B cell (primary cell): ENCODE measurements around the gene CTDP1. TPM values are rescaled to one million over a fixed set of nuclear protein-coding genes. Genes with fewer than 3 reads are reported as not detected.

Experiments used
- ATAC-seq: fragments of 200-7000 bp; cut with Tn5 transposase; one replicate; pipeline ENCODE4 v1.10.0; 2021; ENCODE audit warnings: low read depth, mild to moderate bottlenecking, moderate number of reproducible peaks, moderate library complexity
- CTCF ChIA-PET: fragments of 350-600 bp; sonication (Branson Sonifier 250); formaldehyde crosslinking; loops from one replicate; lab custom pipeline; 2021; ENCODE audit warnings: antibody characterized with exemption, inconsistent platforms; lab: Charles Lee
- POLR2A ChIA-PET: fragments of 350-600 bp; sonication (Branson Sonifier 250); formaldehyde crosslinking; loops from one replicate; lab custom pipeline; 2021; ENCODE audit warnings: antibody characterized with exemption; lab: Charles Lee
- DNase-seq: peaks from one replicate; pipeline ENCODE4 v3.0.0; 2013
- H2AFZ ChIP-seq: 2 replicates; pipeline ENCODE4 v1.6.1; 2012; ENCODE audit warnings: mild to moderate bottlenecking, low read depth, low read length; ENCODE audit not compliant: insufficient read depth, poor library complexity, severe bottlenecking
- H3K27ac ChIP-seq, 2 donors: 1 replicate in 1 of 2; 2 replicates in 1 of 2; pipeline ENCODE4 v1.5.1; 2012 to 2013; ENCODE audit warnings: low read length in 2 of 2, mild to moderate bottlenecking in 2 of 2, moderate library complexity in 1 of 2
- H3K27me3 ChIP-seq, 4 experiments: fragments of 200-600 bp in 1 of 4; sonication (generic) in 1 of 4; replicated peaks in 1 of 4; 1 replicate in 2 of 4; 2 replicates in 2 of 4; pipeline versions ENCODE4 v1.6.1 to v1.7.0; 2013 to 2016; ENCODE audit warnings: low read length in 3 of 4, mild to moderate bottlenecking in 2 of 4, mixed read lengths in 1 of 4, moderate library complexity in 1 of 4; ENCODE audit not compliant: insufficient read depth in 4 of 4, control insufficient read depth in 3 of 4; ENCODE audit errors: control extremely low read depth in 1 of 4
- H3K36me3 ChIP-seq, 2 experiments: replicated peaks in 1 of 2; 1 replicate in 1 of 2; 2 replicates in 1 of 2; pipeline versions ENCODE4 v1.6.1 to v1.7.1; 2013; ENCODE audit warnings: low read length in 1 of 2; ENCODE audit not compliant: insufficient read depth in 2 of 2, control insufficient read depth in 1 of 2; ENCODE audit errors: control extremely low read depth in 1 of 2, extremely low read depth in 1 of 2
- H3K4me1 ChIP-seq, 2 donors: fragments of 200-600 bp in 1 of 2; sonication (generic) in 1 of 2; 1 replicate in 1 of 2; 2 replicates in 1 of 2; pipeline versions ENCODE4 v1.5.1 to v1.6.1; 2013 to 2017; ENCODE audit warnings: low read length in 2 of 2; ENCODE audit not compliant: control insufficient read depth in 2 of 2, insufficient read depth in 2 of 2
- H3K4me2 ChIP-seq: replicated peaks from 2 replicates; pipeline ENCODE3; 2012; ENCODE audit warnings: mild to moderate bottlenecking, low read depth, low read length; ENCODE audit not compliant: poor library complexity, severe bottlenecking
- H3K4me3 ChIP-seq, 5 experiments: fragments of 200-600 bp in 1 of 5; sonication (generic) in 1 of 5; 1 replicate in 3 of 5; 2 replicates in 2 of 5; pipeline versions ENCODE4 v1.5.1 to v1.7.0; 2011 to 2016; ENCODE audit warnings: low read length in 4 of 5, mild to moderate bottlenecking in 4 of 5, low read depth in 2 of 5, control low read depth in 1 of 5, moderate library complexity in 1 of 5; ENCODE audit not compliant: insufficient read depth in 1 of 5; ENCODE audit errors: control extremely low read depth in 1 of 5, extremely low read depth in 1 of 5
- H3K79me2 ChIP-seq: fragments of 200-600 bp; sonication (generic); one replicate; pipeline ENCODE4 v1.6.0; 2016; ENCODE audit warnings: low read length; ENCODE audit not compliant: control insufficient read depth, insufficient read depth
- H3K9ac ChIP-seq: fragments of 200-600 bp; sonication (generic); 2 replicates; pipeline ENCODE4 v1.6.1; 2017; ENCODE audit warnings: mild to moderate bottlenecking, low read length, moderate library complexity
- H3K9me3 ChIP-seq, 3 donors: one replicate each; pipeline versions ENCODE4 v1.6.1 to v1.7.1; 2013; ENCODE audit warnings: low read length in 2 of 3; ENCODE audit not compliant: control insufficient read depth in 2 of 3, insufficient read depth in 1 of 3; ENCODE audit errors: control extremely low read depth in 1 of 3
- H4K20me1 ChIP-seq: 2 replicates; pipeline ENCODE4 v1.6.0; 2012; ENCODE audit warnings: mild to moderate bottlenecking, low read length; ENCODE audit not compliant: insufficient read depth, control insufficient read depth, poor library complexity, severe bottlenecking
- H3K27ac Mint-ChIP-seq: one replicate; pipeline ENCODE4 v1.8.0; 2021; ENCODE audit warnings: mixed read lengths
- H3K27me3 Mint-ChIP-seq: one replicate; pipeline ENCODE4 v1.8.0; 2021; ENCODE audit warnings: mixed read lengths
- H3K4me1 Mint-ChIP-seq: one replicate; pipeline ENCODE4 v1.8.0; 2021; ENCODE audit warnings: mixed read lengths
- H3K4me3 Mint-ChIP-seq: one replicate; pipeline ENCODE4 v1.8.0; 2021; ENCODE audit warnings: mixed read lengths
- H3K9me3 Mint-ChIP-seq: one replicate; pipeline ENCODE4 v1.8.0; 2022; ENCODE audit warnings: mixed read lengths; ENCODE audit not compliant: insufficient read depth
- CTCF ChIP-seq: fragments of 200-600 bp; IDR thresholded peaks from one replicate; pipeline ENCODE4 v1.8.0; 2022; ENCODE audit warnings: antibody characterized with exemption, mild to moderate bottlenecking
- EZH2 ChIP-seq: IDR thresholded peaks from 2 replicates; pipeline ENCODE4 v1.6.1; 2012; ENCODE audit warnings: borderline replicate concordance, low read depth, mild to moderate bottlenecking, moderate library complexity, low read length; ENCODE audit not compliant: insufficient read depth, poor library complexity, severe bottlenecking
- WGBS: methylation state at CpG from one replicate; pipeline ENCODE4 v1.1.5; 2013; ENCODE audit warnings: missing lambda C conversion rate; ENCODE audit not compliant: insufficient coverage; 5-methylcytosine and 5-hydroxymethylcytosine counted together
- intact Hi-C: fragments of 100-400 bp; cut with micrococcal nuclease; formaldehyde crosslinking; loops from one replicate; pipeline ENCODE4 v1.10.0; 2022
- polyA plus RNA-seq: library from polyadenylated mRNA; depleted of rRNA; stranded (reverse); fragments of >200 nt; gene quantifications from 2 replicates; pipeline ENCODE4 v1.2.3, GENCODE V29; 2012
- total RNA-seq, 2 donors: library from RNA; stranded (reverse); fragments of 120-200 nt in 1 of 2; gene quantifications; 1 replicate in 1 of 2; 2 replicates in 1 of 2; pipeline versions ENCODE4 v1.2.3 to v1.2.4, GENCODE V29; 2013 to 2022

Gene CTDP1
- total and polyA plus RNA-seq, 2 donors (not counting 1 experiment from before 2014, with no cell fraction given) = 14.3 to 33.3 TPM

- H3K27me3 ChIP-seq = no peaks in the 10 kb centered on the region
- peaks cover 0 to 8% (median 0%) of the 10 kb centered on the region in 3 donors for H3K9me3 ChIP-seq
- H3K27me3 Mint-ChIP-seq = no peaks in the 10 kb centered on the region
- ATAC-seq (no peak), DNase-seq (no peak)
- ChIA-PET POLR2A (no interaction called here), CTCF (no interaction called here)
- H3K4me3 Mint-ChIP-seq = no peak overlapping the region
- H3K4me1 ChIP-seq = peaks cover 6 to 9% of the 10 kb centered on the region in 2 donors
- no peak overlapping the region for H3K27ac Mint-ChIP-seq
- H3K27ac ChIP-seq = no peak overlapping the region
- TF ChIP-seq EZH2 (no peak), CTCF (no peak)
- no peaks in the 10 kb centered on the region for H4K20me1 ChIP-seq
- no peak overlapping the region for H3K4me3 ChIP-seq
- H3K79me2 ChIP-seq = no peaks in the 10 kb centered on the region
- 78% methylated on average over 10 of the region's 12 CpGs for WGBS
- peaks cover 4% of the 10 kb centered on the region for H3K9me3 Mint-ChIP-seq
- no peak overlapping the region for H2AFZ ChIP-seq
- H3K9ac ChIP-seq = no peak overlapping the region
- no peaks in the 10 kb centered on the region for H3K36me3 ChIP-seq
- H3K4me2 ChIP-seq = no peak overlapping the region
- H3K4me1 Mint-ChIP-seq = peaks cover 23% of the 10 kb centered on the region
- intact Hi-C loops = no loop called here
Measured at GRCh38 chr18:79631761-79632446, 47.7 kb upstream of the CTDP1 start.

- Histone ChIP-seq H3K79me2 (no peaks in the 10 kb centered on the region), H3K9me3 (peaks cover 0 to 7% (median 0%) of the 10 kb centered on the region in 3 donors), H4K20me1 (no peaks in the 10 kb centered on the region), H3K36me3 (no peaks in the 10 kb centered on the region), H3K4me3 (no peak overlapping the region), H3K4me1 (peaks cover under 1 to 4% of the 10 kb centered on the region in 2 donors), H3K27ac (no peak overlapping the region), H2AFZ (no peak overlapping the region), H3K4me2 (no peak overlapping the region), H3K9ac (no peak overlapping the region), H3K27me3 (peaks cover 0 to 3% (median 0%) of the 10 kb centered on the region in 4 experiments)
- POLR2A ChIA-PET = no interaction called here
- CTCF ChIA-PET = no interaction called here
- Mint-ChIP-seq H3K27ac (no peak overlapping the region), H3K4me3 (no peak overlapping the region), H3K27me3 (no peaks in the 10 kb centered on the region), H3K9me3 (peaks cover 4% of the 10 kb centered on the region), H3K4me1 (peaks cover 15% of the 10 kb centered on the region)
- DNase-seq (no peak), ATAC-seq (no peak)
- TF ChIP-seq EZH2 (no peak), CTCF (no peak)
- intact Hi-C loops = no loop called here
- 99% methylated on average over 9 of the region's 14 CpGs for WGBS
Measured at GRCh38 chr18:79632765-79633164, 46.8 kb upstream of the CTDP1 start.
